Cortex of kidney (tissue), 1 donor: ENCODE results near the gene TMEM242.
A peak's percentile ranks its signal among the peaks of the same experiment; 100 is the strongest.

ENCODE experiments used
- DNase-seq: peaks from one replicate; lab custom pipeline; 2025; lab: John Stamatoyannopoulos, UW

The TMEM242 gene

DNA sequence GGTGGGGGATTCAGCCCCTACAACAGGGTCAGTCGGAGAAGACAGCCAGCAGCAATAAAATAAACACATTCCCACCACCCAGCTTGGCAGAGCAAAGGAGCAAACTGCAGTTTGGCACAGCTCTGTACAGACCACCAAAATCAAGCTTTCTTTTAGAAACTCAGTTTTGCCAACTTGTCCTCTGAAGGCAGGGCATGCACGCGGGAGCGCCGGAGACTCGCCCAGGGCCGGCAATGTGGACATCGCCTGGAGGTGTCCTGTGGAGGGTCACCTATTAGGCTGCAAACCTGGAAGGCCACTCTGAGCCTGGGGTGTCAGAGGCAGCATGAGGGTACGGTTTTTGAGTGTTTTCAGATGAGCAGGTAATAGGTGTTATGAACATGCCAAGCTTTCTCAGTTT, 34.7 kb downstream of the TMEM242 start:
- no peak for DNase-seq

GRCh38 chr6:157287923-157288322, 35.4 kb downstream of the TMEM242 start:
- DNase-seq: no peak

DNA sequence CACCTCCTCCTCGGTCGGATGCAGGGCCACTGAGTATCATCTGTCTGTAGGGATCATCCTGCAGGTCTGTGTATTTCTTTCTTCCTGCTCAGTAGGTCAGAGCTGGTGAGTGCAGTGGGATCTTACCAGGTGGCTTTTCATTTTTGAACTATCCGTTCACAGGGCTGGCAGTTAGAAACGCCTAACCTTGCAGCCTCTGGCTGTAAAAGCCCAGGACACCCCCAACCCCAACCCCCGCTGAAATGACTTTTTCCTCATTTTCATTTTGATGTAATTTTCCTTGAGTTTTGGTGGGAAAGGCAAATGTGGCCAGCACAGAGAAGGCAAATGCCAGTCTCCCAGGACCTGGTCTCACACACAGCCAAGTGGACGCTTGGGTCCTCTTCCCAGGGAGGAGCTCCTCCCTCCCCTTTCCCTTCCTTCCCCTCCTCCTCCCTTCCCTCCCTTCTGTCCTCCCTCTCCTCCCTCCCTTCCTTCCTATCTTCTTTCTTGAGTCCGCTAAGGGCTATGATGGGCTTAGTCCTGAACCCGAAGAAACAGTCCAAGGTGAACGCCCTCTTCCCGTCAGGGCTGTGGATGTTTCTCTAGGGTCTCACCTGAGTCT, 36.0 kb downstream of the TMEM242 start:
- no peak for DNase-seq

DNA sequence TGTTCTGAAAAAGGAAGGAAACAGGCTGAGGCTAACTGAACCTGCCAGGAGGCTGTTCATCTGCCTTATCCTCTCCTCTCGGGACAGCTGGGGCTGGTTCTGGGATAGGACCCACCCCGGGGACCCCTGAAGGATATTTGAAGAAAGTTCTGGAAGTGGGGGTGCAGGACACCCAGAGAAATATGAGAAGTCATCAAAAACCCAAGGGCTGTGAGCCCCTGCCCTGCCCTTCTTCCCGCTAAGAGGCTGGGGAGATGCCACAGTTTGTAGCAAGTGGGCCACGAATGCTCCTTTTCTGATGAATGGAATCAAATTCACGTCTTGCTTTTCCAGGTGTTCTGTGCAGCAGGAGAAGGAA, 37.9 kb downstream of the TMEM242 start:
- no peak for DNase-seq

- DNase-seq: no peak
Observed at GRCh38 chr6:157284738-157285421, 38.4 kb downstream of the TMEM242 start.

GRCh38 chr6:157283900-157284737, 39.2 kb downstream of the TMEM242 start:
- no peak for DNase-seq

DNA sequence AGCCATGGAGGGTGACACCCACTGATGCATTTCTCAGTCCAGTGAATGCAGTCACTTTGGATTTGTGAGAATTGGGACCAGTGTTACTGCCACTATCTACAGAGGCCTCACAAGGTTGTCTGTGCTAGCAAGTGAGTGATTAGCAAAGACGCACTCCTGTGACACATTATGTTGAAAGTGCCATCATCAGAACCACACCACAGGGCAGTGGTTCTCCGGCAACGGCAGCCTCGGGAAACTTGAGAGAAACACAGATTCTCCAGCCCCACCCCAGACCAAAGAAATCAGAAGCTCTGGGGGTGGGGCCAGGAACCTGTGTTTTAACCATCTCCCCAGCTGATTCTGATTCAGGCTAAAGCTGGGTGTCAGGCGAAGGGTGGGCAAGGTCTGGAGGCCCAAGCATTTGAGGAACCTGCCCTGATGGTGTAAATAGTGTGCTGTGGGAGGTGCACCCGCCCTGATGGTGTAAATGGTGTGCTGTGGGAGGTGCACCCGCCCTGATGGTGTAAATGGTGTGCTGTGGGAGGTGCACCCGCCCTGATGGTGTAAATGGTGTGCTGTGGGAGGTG, 39.9 kb downstream of the TMEM242 start:
- DNase-seq: no peak

DNA sequence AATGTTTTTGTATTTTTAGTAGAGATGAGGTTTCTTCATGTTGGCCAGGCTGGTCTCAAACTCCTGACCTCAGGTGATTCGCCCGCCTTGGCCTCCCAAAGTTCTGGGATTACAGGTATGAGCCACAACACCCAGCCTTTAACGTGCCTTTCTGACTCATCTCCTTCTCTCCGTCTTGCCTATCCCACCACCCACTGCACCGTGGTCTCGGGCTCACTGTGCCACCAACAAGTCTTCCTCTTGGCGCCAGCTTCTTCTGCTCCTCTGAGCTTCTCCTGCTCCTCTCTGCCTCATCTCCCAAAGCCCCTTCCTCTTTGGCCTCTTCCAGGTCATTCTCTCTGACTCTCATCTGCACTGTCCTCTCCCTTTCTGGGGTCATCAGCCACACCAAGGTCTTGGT, 41.0 kb downstream of the TMEM242 start:
- no peak for DNase-seq

DNA sequence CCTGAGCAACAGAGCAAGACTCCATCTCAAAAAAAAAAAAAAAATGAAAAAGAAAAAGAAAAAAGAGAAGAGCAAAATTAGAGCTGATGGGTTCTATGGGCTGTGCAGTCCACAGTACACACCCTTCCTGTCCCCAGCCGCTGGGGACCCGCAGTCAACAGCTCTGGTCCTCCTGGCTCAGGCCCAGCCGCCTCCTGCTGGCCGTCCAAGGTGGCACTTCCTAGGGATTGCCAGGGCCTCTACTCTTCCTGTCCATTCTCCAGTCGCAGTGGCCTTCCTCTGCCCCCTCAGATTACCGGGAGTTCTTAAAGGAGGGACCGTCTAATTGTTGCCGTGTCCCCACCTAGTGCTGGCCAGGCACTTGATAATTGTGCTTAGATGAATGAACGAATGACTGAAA, 41.7 kb downstream of the TMEM242 start:
- DNase-seq: no peak

- no peak for DNase-seq
Observed at GRCh38 chr6:157280947-157281346, 42.4 kb downstream of the TMEM242 start.

DNA sequence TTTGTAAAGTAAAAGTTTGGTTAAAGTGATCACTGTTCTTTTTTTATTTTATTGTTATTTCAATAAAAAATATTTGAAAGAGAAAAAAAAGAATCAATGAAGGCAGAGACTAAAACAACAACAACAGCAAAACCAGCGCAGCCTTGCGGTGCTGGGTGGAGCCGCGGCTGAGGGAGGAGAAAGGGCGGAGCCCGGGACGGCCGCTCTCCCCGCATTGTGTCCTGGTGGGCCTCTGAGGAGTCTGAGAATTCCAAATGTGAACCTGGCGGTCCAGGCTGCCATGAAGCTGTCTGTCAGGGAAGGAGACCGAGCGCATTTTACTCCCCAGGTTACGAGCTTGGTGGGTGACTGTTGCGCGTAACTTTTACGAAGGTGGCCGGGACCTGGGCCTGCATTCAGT, 43.2 kb downstream of the TMEM242 start:
- no peak for DNase-seq

GRCh38 chr6:157278171-157278570, 45.1 kb downstream of the TMEM242 start:
- no peak for DNase-seq

- DNase-seq: no peak
Observed at GRCh38 chr6:157276731-157277130, 46.6 kb downstream of the TMEM242 start.

GRCh38 chr6:157276134-157276532, 47.2 kb downstream of the TMEM242 start:
- DNase-seq: no peak

GRCh38 chr6:157274471-157275226, 48.7 kb downstream of the TMEM242 start:
- DNase-seq: peak; percentile 33

GRCh38 chr6:157273756-157274470, 49.4 kb downstream of the TMEM242 start:
- no peak for DNase-seq

- no peak for DNase-seq
Observed at GRCh38 chr6:157272866-157273755, 50.2 kb downstream of the TMEM242 start.

GRCh38 chr6:157272372-157272771, 50.9 kb downstream of the TMEM242 start:
- no peak for DNase-seq

DNA sequence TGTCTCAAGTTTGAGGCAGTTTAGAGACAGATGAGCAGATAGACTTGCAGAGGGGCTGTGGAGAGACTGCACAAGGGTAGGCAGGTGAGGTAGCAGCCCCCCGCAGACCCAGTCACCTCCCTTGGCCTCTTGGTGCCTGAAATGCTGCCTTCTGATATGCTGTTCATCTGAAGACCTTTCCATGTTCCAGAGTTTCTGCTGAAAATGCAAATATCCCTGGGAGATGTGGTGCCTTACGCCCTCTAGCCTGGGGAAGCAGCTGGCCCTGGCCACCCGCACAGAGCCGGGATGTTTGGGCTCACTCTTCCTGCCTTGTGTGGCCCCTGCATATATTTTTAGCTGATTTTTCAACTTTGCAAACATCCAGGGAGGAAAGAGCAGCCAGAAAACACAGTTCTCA, 51.4 kb downstream of the TMEM242 start:
- no peak for DNase-seq

DNA sequence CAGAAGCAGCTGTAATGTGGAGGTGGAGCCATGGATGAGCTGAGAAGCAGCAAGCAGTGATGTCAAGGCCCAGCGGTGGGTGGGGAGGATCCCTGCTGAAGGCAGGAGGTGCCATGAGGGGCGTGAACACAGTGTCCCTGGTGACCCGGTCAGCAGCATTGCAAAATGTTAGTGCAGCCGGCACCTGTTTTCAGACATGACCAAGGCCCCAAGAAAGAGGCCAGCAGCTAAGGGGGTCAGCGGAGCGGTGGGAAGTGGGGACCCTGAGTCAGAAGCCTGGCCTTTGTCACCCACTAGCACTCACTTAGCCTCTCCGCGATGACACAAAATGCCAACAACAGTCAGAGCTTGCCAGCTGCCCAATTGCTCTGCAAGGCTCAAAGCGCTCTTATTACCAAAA, 51.9 kb downstream of the TMEM242 start:
- no peak for DNase-seq
